Loucy (cell line): Measurements from ENCODE around the gene PHOX2B.

ENCODE experiments used
- CTCF ChIP-seq: fragments of 200-600 bp; sonication (generic); conservative IDR thresholded peaks from 2 replicates; pipeline ENCODE4 v1.5.1; 2014; ENCODE audit warnings: mild to moderate bottlenecking, antibody characterized with exemption, low read length
- EZH2phosphoT487 ChIP-seq: fragments of 200-600 bp; IDR thresholded peaks from 2 replicates; pipeline ENCODE4 v1.6.1; 2018; ENCODE audit warnings: antibody characterized with exemption, mild to moderate bottlenecking, moderate library complexity, borderline replicate concordance

- TF ChIP-seq CTCF (no peak), EZH2phosphoT487 (no peak)
Measured at GRCh38 chr4:41750626-41751448, 2.3 kb upstream of the PHOX2B start.
